Heart left ventricle (tissue), 16 donors: ENCODE measurements around the gene BLM. TPM values are rescaled to one million over a fixed set of nuclear protein-coding genes. Genes with fewer than 3 reads are reported as not detected.
A peak's percentile ranks its signal among the peaks of the same experiment; 100 is the strongest.

Experiments used
- ATAC-seq, 4 donors: fragments of 200-7000 bp; cut with Tn5 transposase; one replicate each; pipeline ENCODE4 v1.9.1; 2020 to 2022; ENCODE audit warnings: moderate library complexity in 4 of 4, mild to moderate bottlenecking in 3 of 4, moderate number of reproducible peaks in 1 of 4
- DNase-seq, 5 donors: peaks; one replicate each; pipeline ENCODE4 v3.0.0-alpha.2; 2020
- H3K27ac ChIP-seq, 12 donors: fragments of 200-600 bp; sonication (generic) in 4 of 12; one replicate each; pipeline versions ENCODE4 v1.5.0 to v1.8.0; 2016 to 2022; ENCODE audit warnings: mild to moderate bottlenecking in 2 of 12
- H3K27me3 ChIP-seq, 9 donors: fragments of 200-600 bp; sonication (generic) in 2 of 9; one replicate each; pipeline versions ENCODE4 v1.5.1 to v1.8.0; 2016 to 2022; ENCODE audit warnings: mild to moderate bottlenecking in 3 of 9
- H3K36me3 ChIP-seq, 9 donors: fragments of 200-600 bp; sonication (generic) in 2 of 9; one replicate each; pipeline versions ENCODE4 v1.5.0 to v1.8.0; 2018 to 2022; ENCODE audit warnings: mild to moderate bottlenecking in 2 of 9
- H3K4me1 ChIP-seq, 12 donors: fragments of 200-600 bp; sonication (generic) in 4 of 12; one replicate each; pipeline versions ENCODE4 v1.5.0 to v1.8.0; 2016 to 2022; ENCODE audit warnings: mild to moderate bottlenecking in 3 of 12
- H3K4me3 ChIP-seq, 12 donors: fragments of 200-600 bp; sonication (generic) in 4 of 12; one replicate each; pipeline versions ENCODE4 v1.5.0 to v1.8.0; 2017 to 2022; ENCODE audit warnings: mild to moderate bottlenecking in 9 of 12, moderate library complexity in 4 of 12
- H3K9me3 ChIP-seq, 12 donors: fragments of 200-600 bp; sonication (generic) in 4 of 12; one replicate each; pipeline versions ENCODE4 v1.5.0 to v1.8.0; 2016 to 2022; ENCODE audit warnings: mild to moderate bottlenecking in 1 of 12
- POLR2A ChIP-seq, 2 donors: fragments of 450-650 bp; IDR thresholded peaks; one replicate each; pipeline ENCODE4 v1.6.1; 2017; ENCODE audit warnings: antibody characterized with exemption in 2 of 2, mild to moderate bottlenecking in 2 of 2, moderate library complexity in 2 of 2
- WGBS, 4 donors: extraction: QIAGEN DNeasy Blood & Tissue Kit in 2 of 4; methylation state at CpG; one replicate each; pipeline versions ENCODE4 v1.1.5 to v1.1.7; 2013 to 2018; 5-methylcytosine and 5-hydroxymethylcytosine counted together
- intact Hi-C, 10 donors: fragments of 100-400 bp; cut with DNase I; formaldehyde crosslinking; loops; one replicate each; pipeline versions ENCODE4 v1.11.1 to v1.14.2; 2022
- polyA plus RNA-seq, 2 donors: library from polyadenylated mRNA; stranded (reverse); fragments of 200-250 nt; gene quantifications; one replicate each; pipeline ENCODE4 v1.2.3, GENCODE V29; 2013
- total RNA-seq, 9 donors: library from RNA; depleted of rRNA in 2 of 9; stranded (reverse); fragments of >200 nt in 2 of 9; fragmentation: NEBNext Ultra II Directional in 3 of 9; extraction: Animal tissue kit (Norgen Biotek cat#: 25700) in 3 of 9; gene quantifications; one replicate each; pipeline versions ENCODE4 v1.1.0 to v1.2.4, GENCODE V29; 2016 to 2023
- TF ChIP-seq, protein P1 (sequence below), 12 donors: fragments of 200-600 bp; sonication (generic) in 4 of 12; IDR thresholded peaks; one replicate each; pipeline versions ENCODE4 v1.5.0 to v1.8.0; 2018 to 2022; ENCODE audit warnings: antibody characterized with exemption in 12 of 12, mild to moderate bottlenecking in 5 of 12
- donor health status: ischemic (EF 13 %, LVEDD 7.1; RV severe dilation, severe dysfunction).
- donor health status: healthy with polysubstance abuse.
- donor health status: DM: no; HTN: yes; CAD: no.
- donor health status: DM: no; HTN: no; CAD: no.
- donor health status: ischemic (EF 25% LVEDD 6.9; RV normal size, moderate dysfunction).
- donor health status: ischemic (EF 25% LVEDD 5.7; RV mildly dilated, moderate dysfunction).
- donor health status: healthy.
- donor health status: DM: yes; HTN: yes; CAD: no.
- donor health status: ischemic (EF 35%, LVEDD 5.7; RV mildly dilated, moderate dysfunction).
- donor health status: nonischemic (EF 11% LVEDD 7.7; RV severe dilation, severe dysfunction).
- donor health status: DM: yes; HTN: yes; CAD: no.
- donor health status: PGD.
- donor health status: ischemic (EF 29% LVEDD 5.4; RV normal size, mild dysfunction).
- donor health status: nonischemic (EF 23%, LVEDD 6.1; RV moderate dilation, normal function).

BLM gene
- total and polyA plus RNA-seq, 11 donors: 4.3 to 39.6 (median 12.2) TPM

DNA sequence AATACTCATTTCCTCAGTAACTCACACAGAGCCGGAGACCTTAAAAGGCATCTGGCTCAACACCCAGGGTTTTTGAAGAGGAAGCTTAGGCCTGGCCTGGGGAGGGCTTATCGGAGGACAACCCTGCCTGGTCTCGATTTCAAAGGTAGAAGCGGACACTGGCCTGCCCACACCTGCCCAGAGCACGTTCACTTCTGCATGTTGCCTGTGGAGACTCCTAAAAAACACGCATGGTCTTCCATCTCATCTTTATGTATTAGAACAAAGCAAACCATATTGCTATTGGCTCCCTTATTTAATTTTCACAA, 95.8 kb downstream of the BLM start:
- TF ChIP-seq POLR2A (IDR thresholded peaks at IDR 0.05): no peak
- TF ChIP-seq, protein P1, sequence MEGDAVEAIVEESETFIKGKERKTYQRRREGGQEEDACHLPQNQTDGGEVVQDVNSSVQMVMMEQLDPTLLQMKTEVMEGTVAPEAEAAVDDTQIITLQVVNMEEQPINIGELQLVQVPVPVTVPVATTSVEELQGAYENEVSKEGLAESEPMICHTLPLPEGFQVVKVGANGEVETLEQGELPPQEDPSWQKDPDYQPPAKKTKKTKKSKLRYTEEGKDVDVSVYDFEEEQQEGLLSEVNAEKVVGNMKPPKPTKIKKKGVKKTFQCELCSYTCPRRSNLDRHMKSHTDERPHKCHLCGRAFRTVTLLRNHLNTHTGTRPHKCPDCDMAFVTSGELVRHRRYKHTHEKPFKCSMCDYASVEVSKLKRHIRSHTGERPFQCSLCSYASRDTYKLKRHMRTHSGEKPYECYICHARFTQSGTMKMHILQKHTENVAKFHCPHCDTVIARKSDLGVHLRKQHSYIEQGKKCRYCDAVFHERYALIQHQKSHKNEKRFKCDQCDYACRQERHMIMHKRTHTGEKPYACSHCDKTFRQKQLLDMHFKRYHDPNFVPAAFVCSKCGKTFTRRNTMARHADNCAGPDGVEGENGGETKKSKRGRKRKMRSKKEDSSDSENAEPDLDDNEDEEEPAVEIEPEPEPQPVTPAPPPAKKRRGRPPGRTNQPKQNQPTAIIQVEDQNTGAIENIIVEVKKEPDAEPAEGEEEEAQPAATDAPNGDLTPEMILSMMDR (IDR thresholded peaks at IDR 0.05): no peak
- no peaks in the 10 kb centered on the region for H3K27me3 ChIP-seq
- ATAC-seq: no peak
- H3K4me3 ChIP-seq: no peak overlapping the region
- intact Hi-C loops: no loop called here
- no peak for DNase-seq
- WGBS, 4 donors: 89 to 100% (median 96%) methylated on average over 6 of the region's 6 CpGs
- peak overlapping the region in 1 of 12 donors; percentile 68 for H3K27ac ChIP-seq
- H3K4me1 ChIP-seq: peaks cover 0 to 51% (median 0%) of the 10 kb centered on the region in 12 donors
- peaks cover 0 to 4% (median 0%) of the 10 kb centered on the region in 9 donors for H3K36me3 ChIP-seq
- no peaks in the 10 kb centered on the region for H3K9me3 ChIP-seq

DNA sequence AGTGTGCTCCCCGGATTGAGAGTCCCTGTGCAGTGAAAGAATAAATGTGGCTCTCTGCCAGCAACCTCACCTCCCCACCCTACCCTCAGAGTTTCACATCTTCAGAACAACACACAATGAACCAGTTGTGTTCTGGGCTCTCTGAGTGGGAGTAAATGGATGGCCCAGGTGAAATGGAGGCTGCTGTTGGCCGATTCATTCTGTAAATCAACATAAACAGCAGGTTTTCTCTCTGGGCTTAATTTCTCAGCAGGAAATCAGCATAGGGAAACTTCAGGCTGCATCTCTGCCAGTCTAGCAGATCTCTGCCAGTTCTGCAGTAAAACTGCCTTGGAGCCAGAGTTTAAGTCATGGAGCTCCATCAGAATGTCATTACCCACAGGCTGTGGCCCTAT, 96.6 kb downstream of the BLM start:
- peaks cover 0 to 2% (median 0%) of the 10 kb centered on the region in 9 donors for H3K36me3 ChIP-seq
- H3K27me3 ChIP-seq: no peaks in the 10 kb centered on the region
- H3K27ac ChIP-seq: no peak overlapping the region
- 56 to 84% (median 77%) methylated on average over 2 of the region's 2 CpGs for WGBS, 4 donors
- H3K9me3 ChIP-seq: no peaks in the 10 kb centered on the region
- no peak overlapping the region for H3K4me3 ChIP-seq
- peaks cover 0 to 51% (median 6%) of the 10 kb centered on the region in 12 donors for H3K4me1 ChIP-seq
- ATAC-seq (no peak), DNase-seq (no peak)
- no peak for TF ChIP-seq POLR2A (IDR thresholded peaks at IDR 0.05)
- TF ChIP-seq, protein P1 (IDR thresholded peaks at IDR 0.05): no peak
- intact Hi-C loops: no loop called here

DNA sequence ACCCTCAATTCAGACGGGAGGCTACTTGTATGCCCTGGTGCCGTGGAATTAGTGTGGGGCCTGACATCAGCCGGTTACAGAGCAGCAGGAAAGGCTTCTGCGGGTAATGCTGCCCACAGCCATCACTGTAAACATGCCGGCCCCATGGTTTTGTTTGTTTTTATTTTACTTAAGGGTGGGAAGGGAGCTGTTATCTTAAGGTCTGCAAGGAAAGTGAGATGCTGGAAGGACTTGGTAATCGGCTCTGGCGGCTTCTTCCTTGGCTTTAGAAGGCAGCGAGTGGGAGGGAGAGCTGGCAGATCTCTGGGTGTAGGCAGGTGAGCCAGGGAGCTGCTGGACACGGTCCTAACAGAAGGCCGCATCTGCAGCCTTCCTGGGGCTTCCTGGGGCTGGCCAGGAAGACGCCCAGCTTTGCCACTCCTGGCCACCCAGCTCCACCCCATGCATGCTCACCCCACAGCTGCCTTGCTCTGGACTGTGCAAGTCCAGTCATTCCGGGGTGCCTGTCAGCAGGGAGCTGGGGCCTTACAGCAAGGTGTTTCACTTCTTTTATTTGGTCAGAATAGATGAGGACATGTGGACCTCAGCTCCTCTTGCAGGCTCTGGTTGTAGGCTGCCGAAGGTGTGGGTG, 97.2 kb downstream of the BLM start:
- Histone ChIP-seq H3K36me3 (no peaks in the 10 kb centered on the region), H3K4me1 (peaks cover 0 to 52% (median 6%) of the 10 kb centered on the region in 12 donors), H3K9me3 (no peaks in the 10 kb centered on the region), H3K27ac (no peak overlapping the region), H3K4me3 (no peak overlapping the region), H3K27me3 (no peaks in the 10 kb centered on the region)
- intact Hi-C loops: no loop called here
- WGBS, 4 donors: 73 to 91% (median 83%) methylated on average over 12 to 13 of the region's 13 CpGs
- ATAC-seq (no peak), DNase-seq (no peak)
- TF ChIP-seq, protein P1 (IDR thresholded peaks at IDR 0.05): no peak
- TF ChIP-seq POLR2A (IDR thresholded peaks at IDR 0.05): no peak

DNA sequence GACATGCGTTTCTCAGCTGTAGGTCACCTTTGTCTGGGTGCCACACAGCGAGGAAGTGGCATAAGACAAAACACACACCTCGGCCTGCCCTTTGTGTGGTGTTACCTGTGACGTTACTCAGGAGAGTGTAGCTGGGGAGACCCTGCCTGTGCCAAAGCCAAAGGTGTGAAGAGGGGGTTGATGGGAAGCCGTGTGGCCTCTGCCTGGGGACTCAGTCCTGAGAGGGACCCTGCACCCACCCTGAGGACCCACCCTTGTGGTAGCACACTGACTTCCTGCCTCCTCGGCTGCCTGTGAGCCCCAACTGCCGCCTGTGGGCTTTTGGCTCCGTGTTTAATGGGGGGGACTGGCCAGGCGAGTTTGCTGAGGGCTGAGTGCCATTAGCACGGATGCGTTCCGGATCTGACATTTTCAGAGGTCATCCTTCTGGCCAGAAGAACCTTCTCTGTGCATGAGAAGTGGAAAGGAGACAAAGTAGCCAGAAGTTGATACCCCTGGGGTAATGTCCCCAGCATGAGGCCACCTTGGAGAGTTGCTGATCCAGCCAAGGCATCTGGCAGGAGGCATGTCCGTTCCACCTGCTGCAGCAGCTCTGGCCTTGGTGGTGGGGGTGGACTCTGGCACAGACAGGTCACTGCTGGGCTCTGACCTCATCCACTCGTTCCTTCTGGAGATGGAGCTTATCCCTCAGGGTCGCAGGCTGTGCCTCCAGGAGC, 99.4 kb downstream of the BLM start:
- H3K36me3 ChIP-seq: no peaks in the 10 kb centered on the region
- intact Hi-C loops: loop anchor here in 3 of 10 donors (2.0 to 5.0 kb wide), 2 partner anchors 20 to 56 kb away; no protein-coding TSS in a partner anchor
- no peaks in the 10 kb centered on the region for H3K27me3 ChIP-seq
- ATAC-seq (no peak), DNase-seq (no peak)
- no peak overlapping the region for H3K27ac ChIP-seq
- TF ChIP-seq, protein P1 (IDR thresholded peaks at IDR 0.05): no peak
- TF ChIP-seq POLR2A (IDR thresholded peaks at IDR 0.05): no peak
- peaks cover 0 to 54% (median 11%) of the 10 kb centered on the region in 12 donors for H3K4me1 ChIP-seq
- no peak overlapping the region for H3K4me3 ChIP-seq
- WGBS, 4 donors: 90 to 93% (median 92%) methylated on average over 12 to 15 of the region's 15 CpGs
- H3K9me3 ChIP-seq: no peaks in the 10 kb centered on the region
